HG02943 (cell line): ENCODE data around the gene PNKD.
A peak's percentile ranks its signal among the peaks of the same experiment; 100 is the strongest.

Source experiments
- ATAC-seq: cut with Tn5 transposase; IDR thresholded peaks from one replicate; pipeline ENCODE4 v1.9.1; 2021; ENCODE audit warnings: mild to moderate bottlenecking, low read depth, moderate library complexity; ENCODE audit not compliant: unreplicated experiment

Gene PNKD

DNA sequence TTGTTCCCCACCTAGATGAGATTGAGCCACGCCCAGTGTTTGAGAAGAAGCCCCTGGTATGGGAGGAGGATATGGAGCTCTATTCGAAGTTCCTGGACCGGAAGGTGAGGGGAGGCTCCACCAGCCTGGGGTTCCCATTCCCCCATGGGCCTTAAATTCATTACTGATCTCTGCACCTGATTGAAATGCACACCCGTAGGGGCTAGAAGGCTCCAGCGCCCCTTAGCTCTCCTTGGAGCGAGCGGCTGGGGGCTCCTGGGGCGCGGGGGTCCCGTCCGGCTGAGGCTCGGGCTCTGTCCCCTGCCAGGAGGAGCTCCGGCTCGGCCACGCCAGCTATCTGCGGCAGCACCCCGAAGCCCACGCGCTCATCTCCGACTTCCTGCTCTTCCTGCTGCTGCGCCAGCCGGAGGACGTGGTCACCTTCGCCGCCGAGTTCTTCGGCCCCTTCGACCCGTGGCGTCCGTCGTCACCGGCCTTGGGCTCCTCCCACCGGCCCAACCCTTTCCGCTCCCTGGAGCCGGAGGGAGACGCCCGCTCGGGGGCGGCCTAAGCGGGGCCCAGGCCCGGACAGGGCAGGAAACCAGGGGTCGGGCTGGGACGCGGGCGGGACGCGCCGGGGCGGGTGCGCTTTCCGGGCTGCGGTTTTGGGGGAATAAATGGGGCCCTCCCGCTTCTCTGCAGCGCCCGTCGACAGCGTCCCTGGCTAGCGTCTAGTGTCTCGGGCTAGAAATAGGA lies 97.3 kb downstream of the PNKD start:
- ATAC-seq = peak; percentile 93

GRCh38 chr2:218368150-218368528 lies 97.8 kb downstream of the PNKD start:
- peak; percentile 34 for ATAC-seq

DNA sequence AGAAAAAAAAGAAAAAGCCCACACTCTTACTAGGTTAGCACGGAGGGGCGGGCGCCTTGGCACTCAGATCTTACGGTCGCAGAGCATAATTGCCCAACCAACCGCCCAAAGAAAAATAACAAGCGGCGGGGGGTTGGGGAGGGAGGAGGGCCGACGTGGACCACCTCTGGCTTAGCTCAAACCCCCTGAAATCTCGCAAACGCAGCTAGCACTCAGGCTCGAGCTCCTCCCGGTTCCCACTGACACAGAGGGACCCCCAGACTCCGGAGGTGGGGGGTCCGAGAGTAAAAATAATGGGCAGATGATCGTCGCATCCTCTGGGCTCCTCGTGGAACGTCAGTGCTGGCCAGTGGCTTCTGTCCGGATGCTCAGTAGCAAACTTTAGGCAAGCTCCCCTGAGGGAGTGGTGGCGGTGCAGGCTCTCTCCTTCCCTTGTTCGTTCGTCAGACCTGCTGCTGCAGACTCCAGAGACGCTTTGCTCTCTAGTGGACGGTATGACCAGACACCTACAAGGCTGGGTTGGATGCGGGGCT lies 98.4 kb downstream of the PNKD start:
- ATAC-seq = no peak

DNA sequence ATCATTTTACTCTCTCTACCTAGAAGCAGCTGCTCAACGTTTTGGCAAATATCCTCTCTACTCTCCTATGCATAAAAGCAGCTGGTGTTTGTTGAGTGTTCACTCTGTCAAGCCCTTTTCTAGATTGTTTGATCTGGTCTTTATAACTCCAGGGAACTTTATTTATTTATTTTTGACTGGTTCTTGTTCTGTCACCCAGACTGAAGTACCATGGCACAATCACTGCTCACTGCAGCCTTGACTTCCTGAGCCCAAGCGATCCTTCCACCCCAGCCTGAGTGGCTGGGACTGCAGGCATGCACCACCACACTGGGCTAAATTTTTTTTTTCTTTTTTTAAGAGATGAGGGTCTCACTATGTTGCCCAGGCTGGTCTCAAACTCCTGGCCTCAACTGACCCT lies 99.0 kb downstream of the PNKD start:
- ATAC-seq = no peak

DNA sequence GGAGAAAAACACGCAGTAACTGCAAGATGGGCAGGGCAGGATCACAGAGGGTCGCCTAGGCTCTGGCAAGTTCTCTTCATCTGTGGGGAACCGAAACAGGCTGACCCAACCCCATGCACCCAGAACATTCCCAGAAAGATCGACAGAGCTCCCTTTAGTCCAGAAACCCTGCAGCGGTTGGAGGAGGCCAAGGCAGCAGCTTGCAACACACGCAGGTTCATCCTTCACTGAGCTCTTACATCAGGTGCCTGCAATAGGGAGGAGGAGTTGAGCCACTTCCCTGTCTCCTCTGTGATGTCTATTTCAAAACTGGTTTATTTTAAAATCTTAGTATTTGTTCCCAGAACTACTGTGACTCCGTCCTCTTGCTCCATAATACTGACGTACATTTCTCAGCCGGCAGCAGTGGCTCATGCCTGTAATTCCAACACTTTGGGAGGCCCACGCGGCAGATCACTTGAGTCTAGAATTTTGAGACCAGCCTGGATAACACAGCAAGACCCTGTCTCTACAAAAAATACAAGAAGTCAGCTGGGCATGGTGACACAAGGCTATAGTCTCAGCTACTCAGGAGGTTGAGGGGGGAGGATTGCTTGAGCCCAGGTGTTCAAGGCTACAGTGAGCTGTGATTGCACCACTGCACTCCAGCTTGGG lies 100.2 kb downstream of the PNKD start:
- ATAC-seq = no peak

DNA sequence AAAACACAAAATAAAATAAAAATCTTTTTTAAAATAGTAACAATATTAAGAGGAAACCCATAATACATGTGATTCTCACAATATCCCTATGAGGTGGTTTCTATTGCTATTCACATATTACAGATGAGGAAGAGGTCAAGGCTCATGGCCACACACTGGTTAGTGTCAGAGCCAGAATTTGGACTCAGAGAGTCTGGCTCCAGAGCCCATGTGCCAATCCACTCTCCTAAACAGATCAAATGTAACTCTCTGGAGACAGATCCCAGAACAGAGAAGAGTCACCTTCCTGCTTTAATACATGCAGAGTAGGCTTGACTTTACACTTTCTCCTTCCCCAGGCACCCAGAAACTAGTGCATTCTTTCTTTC lies 101.6 kb downstream of the PNKD start:
- no peak for ATAC-seq

DNA sequence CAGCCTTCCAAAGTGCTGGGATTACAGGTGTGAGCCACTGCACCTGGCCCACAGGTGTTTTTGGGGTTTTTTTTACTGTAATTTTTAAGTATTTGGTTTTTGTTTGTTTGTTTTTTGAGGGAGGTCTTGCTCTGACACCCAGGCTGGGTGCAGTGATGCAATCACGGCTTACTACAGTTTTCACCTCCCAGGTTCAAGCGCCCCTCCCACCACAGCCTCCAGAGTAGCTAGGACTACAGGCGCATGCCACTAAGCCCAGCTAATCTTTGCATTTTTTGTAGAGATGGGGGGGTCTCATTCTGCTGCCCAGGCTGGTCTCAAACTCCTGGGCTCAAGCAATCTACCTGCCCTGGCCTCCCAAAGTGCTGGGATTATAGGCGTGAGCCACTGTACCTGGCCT lies 104.5 kb downstream of the PNKD start:
- no peak for ATAC-seq

DNA sequence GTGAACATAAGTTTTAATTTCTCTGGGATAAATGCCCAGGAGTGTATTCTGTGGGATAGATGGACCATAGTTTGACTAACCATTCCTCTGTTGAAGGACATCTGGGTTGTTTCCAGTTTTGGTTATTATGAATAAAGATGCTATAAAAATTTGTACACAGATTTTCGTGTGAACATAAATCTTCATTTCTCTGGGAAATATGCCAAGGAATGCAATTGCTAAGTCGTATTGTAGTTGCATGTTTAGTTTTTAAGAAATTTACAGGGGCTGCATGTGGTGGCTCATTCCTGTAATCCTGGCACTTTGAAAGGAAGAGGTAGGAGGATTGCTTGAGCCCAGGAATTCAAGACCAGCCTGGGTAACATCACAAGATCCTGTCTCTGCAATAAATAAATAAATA lies 104.9 kb downstream of the PNKD start:
- no peak for ATAC-seq

- ATAC-seq = no peak
Measured at GRCh38 chr2:218378053-218378452, 107.7 kb downstream of the PNKD start.

DNA sequence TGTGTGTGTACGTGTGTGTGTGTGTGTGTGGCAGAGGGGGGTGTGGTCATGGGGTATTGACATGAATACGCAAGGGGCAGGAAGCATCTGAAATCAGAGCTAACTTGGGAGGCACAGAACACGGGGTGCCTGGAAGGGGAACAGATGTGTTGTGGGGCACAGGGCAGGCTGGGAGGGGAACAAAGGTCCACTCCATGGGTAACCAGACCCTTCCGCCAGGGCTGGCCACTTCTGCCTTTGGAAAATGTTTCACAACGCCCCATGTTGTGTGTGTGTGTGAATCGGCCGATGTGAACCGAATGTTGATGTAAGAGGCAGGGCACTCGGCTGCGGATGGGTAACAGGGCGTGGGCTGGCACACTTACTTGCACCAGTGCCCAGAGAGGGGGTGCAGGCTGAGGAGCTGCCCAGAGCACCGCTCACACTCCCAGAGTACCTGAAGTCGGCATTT lies 111.6 kb downstream of the PNKD start, which contains the start of gene SLC11A1:
Gene SLC11A1 (plus strand): TSS at position 358 of the 451 bp plus-strand sequence. CDS start 96 bp downstream, outside the sequence.
- ATAC-seq = no peak

DNA sequence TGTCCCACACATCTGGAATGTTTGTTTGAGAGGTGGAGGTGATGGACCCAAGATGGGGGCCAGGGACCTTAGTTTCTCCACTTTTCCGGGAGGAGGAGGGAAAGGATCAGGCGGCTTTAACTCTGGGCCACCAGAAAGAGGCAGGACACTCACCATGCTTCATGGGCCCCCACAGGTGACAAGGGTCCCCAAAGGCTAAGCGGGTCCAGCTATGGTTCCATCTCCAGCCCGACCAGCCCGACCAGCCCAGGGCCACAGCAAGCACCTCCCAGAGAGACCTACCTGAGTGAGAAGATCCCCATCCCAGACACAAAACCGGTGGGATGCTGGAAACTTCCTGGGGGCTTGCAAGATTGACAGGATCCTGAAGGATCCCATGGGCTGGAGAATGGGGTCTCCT lies 112.5 kb downstream of the PNKD start:
- ATAC-seq = no peak

GRCh38 chr2:218383892-218384519 lies 113.7 kb downstream of the PNKD start:
- ATAC-seq = no peak

- no peak for ATAC-seq
Measured at GRCh38 chr2:218384975-218385374, 114.7 kb downstream of the PNKD start.

- ATAC-seq = no peak
Measured at GRCh38 chr2:218386505-218387368, 116.4 kb downstream of the PNKD start.

DNA sequence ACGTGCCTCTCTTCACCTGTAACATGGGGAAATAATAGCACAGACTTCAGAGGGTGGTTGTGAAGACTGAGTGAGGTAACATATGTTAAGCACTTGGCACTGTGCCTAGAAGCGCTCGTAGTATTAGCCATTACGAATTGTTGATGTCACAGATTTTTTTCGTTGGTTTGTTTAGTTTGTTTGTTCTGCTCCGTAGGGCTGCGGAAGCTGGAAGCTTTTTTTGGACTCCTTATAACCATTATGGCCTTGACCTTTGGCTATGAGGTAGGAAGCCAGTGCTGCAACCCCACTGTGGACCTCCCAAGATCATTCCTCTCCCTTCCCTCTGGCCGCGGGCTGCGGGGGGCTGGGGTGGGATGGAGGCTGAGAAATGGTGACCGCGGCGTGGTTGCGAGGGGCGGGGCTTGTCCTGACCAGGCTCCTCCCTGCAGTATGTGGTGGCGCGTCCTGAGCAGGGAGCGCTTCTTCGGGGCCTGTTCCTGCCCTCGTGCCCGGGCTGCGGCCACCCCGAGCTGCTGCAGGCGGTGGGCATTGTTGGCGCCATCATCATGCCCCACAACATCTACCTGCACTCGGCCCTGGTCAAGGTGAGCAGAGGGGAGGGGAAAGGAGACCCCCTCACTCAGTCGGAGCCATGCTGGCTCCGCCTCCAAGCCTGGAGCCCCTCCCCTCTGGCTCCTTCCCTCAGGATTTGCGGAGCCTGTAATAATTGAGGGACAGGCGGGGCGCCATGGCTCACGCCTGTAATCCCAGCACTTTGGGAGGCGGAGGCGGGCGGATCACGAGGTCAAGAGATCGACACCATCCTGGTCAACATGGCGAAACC lies 117.3 kb downstream of the PNKD start:
- no peak for ATAC-seq

DNA sequence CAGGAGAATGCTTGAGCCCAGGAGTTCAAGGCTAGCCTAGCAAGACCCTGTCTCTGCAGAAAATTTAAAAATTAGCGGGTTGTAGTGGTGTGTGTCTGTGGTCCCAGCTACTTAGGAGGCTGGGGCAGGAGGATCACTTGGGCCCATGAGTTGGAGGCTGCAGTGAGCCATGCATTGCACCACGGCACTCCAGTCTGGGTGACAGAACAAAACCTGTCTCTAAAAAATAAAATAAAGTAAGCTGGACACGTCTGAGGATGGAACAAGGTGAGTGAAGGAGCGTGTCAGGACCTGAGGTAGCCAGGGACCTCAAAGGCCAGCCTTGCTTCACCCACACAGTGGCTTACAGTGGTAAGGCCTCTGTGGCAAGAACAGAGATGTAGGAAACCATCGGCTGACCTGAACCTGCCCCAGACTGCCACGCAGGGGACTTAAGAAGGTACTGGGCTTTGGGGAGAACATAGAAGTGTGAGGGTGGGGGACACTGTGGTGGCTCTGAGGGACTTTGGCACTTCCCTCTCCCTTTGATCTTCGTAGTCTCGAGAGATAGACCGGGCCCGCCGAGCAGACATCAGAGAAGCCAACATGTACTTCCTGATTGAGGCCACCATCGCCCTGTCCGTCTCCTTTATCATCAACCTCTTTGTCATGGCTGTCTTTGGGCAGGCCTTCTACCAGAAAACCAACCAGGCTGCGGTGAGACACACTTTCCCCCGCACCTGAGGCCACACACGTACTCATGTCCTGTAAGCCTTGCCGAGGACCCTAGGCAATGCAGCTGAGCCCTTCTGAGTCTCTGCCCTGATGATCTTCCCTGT lies 119.2 kb downstream of the PNKD start:
- ATAC-seq = no peak

DNA sequence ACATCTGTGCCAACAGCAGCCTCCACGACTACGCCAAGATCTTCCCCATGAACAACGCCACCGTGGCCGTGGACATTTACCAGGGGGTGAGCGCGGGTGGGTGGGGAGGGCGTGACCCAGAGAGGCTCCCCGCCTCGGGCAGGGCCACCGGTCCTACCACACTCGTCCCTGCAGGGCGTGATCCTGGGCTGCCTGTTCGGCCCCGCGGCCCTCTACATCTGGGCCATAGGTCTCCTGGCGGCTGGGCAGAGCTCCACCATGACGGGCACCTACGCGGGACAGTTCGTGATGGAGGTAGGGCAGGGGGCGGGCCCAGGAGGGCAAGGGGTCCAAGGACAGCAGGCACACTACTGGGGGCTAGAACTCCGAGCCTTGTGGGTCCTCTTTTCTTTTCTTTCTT lies 120.9 kb downstream of the PNKD start:
- ATAC-seq = no peak

DNA sequence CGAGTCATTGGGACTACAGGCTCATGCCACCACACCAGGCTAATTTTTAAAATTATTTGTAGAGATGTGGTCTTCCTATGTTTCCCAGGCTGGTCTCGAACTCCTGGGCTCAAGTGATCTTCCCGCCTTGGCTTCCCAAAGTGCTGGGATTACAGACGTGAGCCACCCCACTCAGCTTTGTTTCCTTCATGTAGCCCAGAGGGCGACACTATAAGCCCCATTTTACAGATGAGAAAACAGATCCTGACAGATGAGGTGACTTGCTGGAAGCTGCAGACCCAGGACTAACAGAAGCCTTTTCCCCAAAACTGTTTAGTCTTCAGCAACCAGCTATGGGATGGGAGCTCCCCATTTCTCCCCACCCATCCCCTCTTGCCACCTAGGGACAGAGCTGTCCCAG lies 122.1 kb downstream of the PNKD start:
- ATAC-seq = no peak
